Mesothelial cell of epicardium (in vitro differentiated cells): ENCODE results near the gene AKNAD1. TPM values are rescaled to one million over a fixed set of nuclear protein-coding genes. Genes with fewer than 3 reads are reported as not detected.

Experiments
- DNase-seq, 2 experiments: peaks; one replicate each; pipeline ENCODE4 v3.0.0; 2021; ENCODE audit warnings: low spot score in 2 of 2; ENCODE audit not compliant: unreplicated experiment in 2 of 2
- H3K27ac Mint-ChIP-seq: 2 replicates; pipeline ENCODE4 v1.8.0; 2021; ENCODE audit warnings: mixed read lengths
- H3K27me3 Mint-ChIP-seq: 2 replicates; pipeline ENCODE4 v1.8.0; 2021; ENCODE audit warnings: low read depth, mixed read lengths
- H3K36me3 Mint-ChIP-seq: 2 replicates; pipeline ENCODE4 v1.8.0; 2021; ENCODE audit warnings: mixed read lengths
- H3K4me1 Mint-ChIP-seq: 2 replicates; pipeline ENCODE4 v1.8.0; 2021; ENCODE audit warnings: mixed read lengths
- H3K4me3 Mint-ChIP-seq: 2 replicates; pipeline ENCODE4 v1.8.0; 2021; ENCODE audit warnings: mild to moderate bottlenecking, moderate library complexity, mixed read lengths
- H3K9me3 Mint-ChIP-seq: 2 replicates; pipeline ENCODE4 v1.8.0; 2021; ENCODE audit warnings: mixed read lengths
- CTCF ChIP-seq: fragments of 200-600 bp; sonication (generic); IDR thresholded peaks from one replicate; pipeline ENCODE4 v1.5.0; 2021; ENCODE audit warnings: antibody characterized with exemption; ENCODE audit not compliant: unreplicated experiment
- total RNA-seq: library from RNA; stranded (reverse); gene quantifications from 3 replicates; pipeline ENCODE4 v1.2.1, GENCODE V29; 2021

AKNAD1 gene
- total RNA-seq, 1 donor from 2014 or later: not detected

GRCh38 chr1:108845991-108846390 is 10.9 kb downstream of the AKNAD1 start:
- H3K4me3 Mint-ChIP-seq: no peak overlapping the region
- H3K4me1 Mint-ChIP-seq: peaks cover 11% of the 10 kb centered on the region
- H3K9me3 Mint-ChIP-seq: no peaks in the 10 kb centered on the region
- no peaks in the 10 kb centered on the region for H3K36me3 Mint-ChIP-seq
- DNase-seq: no peak
- no peak overlapping the region for H3K27ac Mint-ChIP-seq
- TF ChIP-seq CTCF: no peak
- peaks cover 5% of the 10 kb centered on the region for H3K27me3 Mint-ChIP-seq

- Mint-ChIP-seq H3K4me3 (no peak overlapping the region), H3K36me3 (no peaks in the 10 kb centered on the region), H3K4me1 (peaks cover 11% of the 10 kb centered on the region), H3K27me3 (peaks cover 4% of the 10 kb centered on the region), H3K9me3 (no peaks in the 10 kb centered on the region), H3K27ac (no peak overlapping the region)
- no peak for TF ChIP-seq CTCF
- no peak for DNase-seq
These were observed 11.4 kb downstream of the AKNAD1 start for GRCh38 chr1:108845446-108845845.

GRCh38 chr1:108843390-108844137 is 13.3 kb downstream of the AKNAD1 start:
- peaks cover 11% of the 10 kb centered on the region for H3K4me1 Mint-ChIP-seq
- no peak for TF ChIP-seq CTCF
- H3K36me3 Mint-ChIP-seq: no peaks in the 10 kb centered on the region
- no peak for DNase-seq
- H3K27me3 Mint-ChIP-seq: peaks cover 2% of the 10 kb centered on the region
- no peak overlapping the region for H3K27ac Mint-ChIP-seq
- H3K4me3 Mint-ChIP-seq: no peak overlapping the region
- H3K9me3 Mint-ChIP-seq: peaks cover under 1% of the 10 kb centered on the region

GRCh38 chr1:108842525-108843181 is 14.2 kb downstream of the AKNAD1 start:
- no peak overlapping the region for H3K27ac Mint-ChIP-seq
- peaks cover 11% of the 10 kb centered on the region for H3K4me1 Mint-ChIP-seq
- peaks cover 6% of the 10 kb centered on the region for H3K9me3 Mint-ChIP-seq
- TF ChIP-seq CTCF: no peak
- no peak overlapping the region for H3K4me3 Mint-ChIP-seq
- H3K36me3 Mint-ChIP-seq: no peaks in the 10 kb centered on the region
- H3K27me3 Mint-ChIP-seq: peaks cover 2% of the 10 kb centered on the region
- DNase-seq: no peak

GRCh38 chr1:108841703-108842102 is 15.2 kb downstream of the AKNAD1 start:
- Mint-ChIP-seq H3K4me3 (no peak overlapping the region), H3K27ac (no peak overlapping the region), H3K36me3 (no peaks in the 10 kb centered on the region), H3K4me1 (peaks cover 11% of the 10 kb centered on the region), H3K9me3 (peaks cover 7% of the 10 kb centered on the region), H3K27me3 (peaks cover 2% of the 10 kb centered on the region)
- TF ChIP-seq CTCF: no peak
- DNase-seq: no peak
